UCSD-AML1 (cell line): Measurements from ENCODE around the gene FAM76A.
"Not testable (repeated sequence)": the region's sequence is repeated elsewhere in the genome, so short reads cannot be mapped to it uniquely, and the experiment has no call there.

Source experiments
- DNase-seq: peaks from one replicate; lab custom pipeline; 2025; ENCODE audit not compliant: unreplicated experiment; lab: John Stamatoyannopoulos, UW

Gene FAM76A

DNA sequence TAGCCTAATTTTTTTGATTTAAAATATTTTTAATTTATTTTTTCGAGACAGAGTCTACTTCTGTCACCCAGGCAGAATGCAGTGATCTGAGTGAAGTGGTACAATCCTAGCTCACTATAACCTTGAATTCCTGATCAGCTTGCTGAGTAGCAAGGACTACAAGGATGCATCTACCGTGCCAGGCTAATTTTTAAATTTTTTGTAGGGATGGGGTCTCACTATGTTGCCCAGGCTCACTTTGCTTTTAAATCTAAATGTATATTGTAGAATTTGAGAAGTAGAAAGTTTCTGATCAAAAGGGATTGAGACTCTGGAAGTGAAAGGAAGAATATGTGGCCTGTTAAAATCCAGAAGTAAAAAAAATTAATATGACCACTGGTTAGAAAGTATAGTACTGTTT is 48.9 kb downstream of the FAM76A start:
- DNase-seq = no peak

DNA sequence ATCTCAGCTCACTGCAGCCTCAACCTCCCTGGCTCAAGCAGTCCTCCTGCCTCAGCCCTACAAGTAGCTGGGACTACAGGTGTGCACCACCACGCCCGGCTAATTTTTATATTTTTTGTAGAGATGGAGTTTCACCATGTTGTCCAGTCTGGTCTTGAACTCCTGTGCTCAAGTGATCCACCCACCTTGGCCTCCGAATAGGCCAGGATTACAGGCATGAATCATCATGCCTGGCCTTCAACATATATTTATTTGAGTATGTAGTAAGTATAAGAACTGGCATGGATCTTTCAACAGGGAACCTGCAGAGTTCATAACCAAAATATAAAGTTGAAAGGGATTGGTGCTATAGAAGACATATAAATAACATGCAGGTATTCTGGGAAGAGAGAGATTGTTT is 49.6 kb downstream of the FAM76A start:
- not testable (repeated sequence) for DNase-seq

DNA sequence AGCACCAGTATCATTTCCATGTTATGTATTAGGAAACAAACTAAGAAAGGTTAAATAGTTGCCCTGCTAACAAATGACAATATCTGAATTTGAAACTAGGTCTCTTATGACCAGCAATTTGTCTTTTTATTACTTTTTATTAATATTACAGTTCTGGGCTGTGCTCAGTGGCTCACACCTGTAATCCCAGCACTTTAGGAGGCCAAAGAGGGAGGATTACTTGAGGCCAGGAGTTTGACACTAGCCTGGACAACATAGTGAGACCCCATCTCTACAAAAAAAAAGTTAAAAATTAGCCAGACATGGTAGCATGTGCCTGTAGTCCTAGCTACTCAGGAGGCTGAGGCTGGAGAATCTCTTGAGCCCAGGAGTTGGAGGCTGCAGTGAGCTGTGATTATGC is 50.5 kb downstream of the FAM76A start:
- not testable (repeated sequence) for DNase-seq

DNA sequence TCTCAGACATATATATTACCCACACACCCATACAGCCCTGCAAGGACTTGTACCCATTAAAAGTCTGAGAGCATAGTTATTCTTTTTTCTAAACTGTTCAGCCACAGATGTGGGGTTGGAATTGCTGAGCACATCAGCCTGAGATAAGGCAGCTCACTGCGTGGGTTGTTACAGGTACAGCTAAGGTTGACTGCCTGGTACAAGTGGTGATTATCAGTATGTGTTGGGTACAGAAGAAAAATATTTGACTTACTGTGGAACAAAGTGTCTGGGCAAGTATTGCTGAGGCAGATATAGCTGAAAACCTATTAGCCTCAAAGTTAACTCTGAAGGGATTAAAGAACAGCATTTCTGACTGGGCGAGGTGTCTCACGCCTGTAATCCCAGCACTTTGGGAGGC is 52.3 kb downstream of the FAM76A start:
- DNase-seq = no peak

DNA sequence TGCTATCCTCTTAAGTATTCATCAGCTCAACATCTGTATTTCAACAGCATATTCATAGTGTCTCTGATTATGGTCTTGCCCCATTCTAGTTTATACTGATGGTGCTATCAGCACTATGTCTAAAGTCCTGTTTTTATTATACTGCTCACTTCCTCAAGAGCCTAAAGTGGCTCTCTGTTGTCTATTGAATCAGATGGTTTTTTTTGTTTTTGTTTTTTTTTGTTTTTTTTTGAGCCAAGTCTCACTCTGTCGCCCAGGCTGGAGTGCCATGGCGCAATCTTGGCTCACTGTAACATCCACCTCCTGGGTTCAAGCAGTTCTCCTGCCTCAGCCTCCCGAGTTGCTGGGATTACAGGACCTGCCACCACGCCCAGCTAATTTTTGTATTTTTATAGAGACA is 53.4 kb downstream of the FAM76A start:
- DNase-seq = no peak

DNA sequence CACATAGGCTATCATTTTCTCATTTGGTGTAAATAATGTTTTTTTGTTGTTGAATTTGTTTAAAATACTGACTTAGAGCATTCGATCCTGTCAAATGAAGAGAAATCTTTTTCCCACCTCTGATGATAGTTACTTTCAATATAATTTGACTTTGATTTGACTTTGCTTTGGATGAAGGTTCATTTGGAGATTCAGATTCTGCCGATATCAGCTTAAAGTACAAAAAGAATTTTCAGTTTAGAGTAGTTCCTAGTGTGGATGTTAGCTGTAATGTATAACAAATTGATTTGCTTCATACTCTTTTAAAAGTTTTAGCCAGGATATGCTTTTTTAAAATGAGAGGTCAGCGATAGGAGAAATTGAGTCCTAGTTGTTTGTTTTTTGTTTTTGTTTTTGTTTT is 57.2 kb downstream of the FAM76A start:
- no peak for DNase-seq

DNA sequence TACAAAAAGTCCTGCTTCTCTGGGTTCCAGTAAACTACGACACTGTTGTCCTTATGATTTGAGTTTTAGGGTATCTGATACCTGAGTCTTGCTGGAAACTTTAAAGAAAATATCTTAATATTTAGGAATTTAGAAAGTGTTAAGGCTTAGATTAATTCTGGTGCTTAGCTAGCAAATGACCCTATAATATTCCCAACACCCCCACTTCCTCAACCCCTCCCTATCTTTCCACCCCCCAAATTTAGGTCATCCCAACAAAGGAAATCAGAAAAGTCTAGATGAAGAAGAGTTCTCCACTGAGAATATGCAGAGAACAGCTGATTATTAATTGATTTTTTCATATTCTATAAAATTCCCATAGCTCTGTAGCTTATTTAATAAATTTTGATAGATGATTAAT is 58.9 kb downstream of the FAM76A start:
- no peak for DNase-seq

DNA sequence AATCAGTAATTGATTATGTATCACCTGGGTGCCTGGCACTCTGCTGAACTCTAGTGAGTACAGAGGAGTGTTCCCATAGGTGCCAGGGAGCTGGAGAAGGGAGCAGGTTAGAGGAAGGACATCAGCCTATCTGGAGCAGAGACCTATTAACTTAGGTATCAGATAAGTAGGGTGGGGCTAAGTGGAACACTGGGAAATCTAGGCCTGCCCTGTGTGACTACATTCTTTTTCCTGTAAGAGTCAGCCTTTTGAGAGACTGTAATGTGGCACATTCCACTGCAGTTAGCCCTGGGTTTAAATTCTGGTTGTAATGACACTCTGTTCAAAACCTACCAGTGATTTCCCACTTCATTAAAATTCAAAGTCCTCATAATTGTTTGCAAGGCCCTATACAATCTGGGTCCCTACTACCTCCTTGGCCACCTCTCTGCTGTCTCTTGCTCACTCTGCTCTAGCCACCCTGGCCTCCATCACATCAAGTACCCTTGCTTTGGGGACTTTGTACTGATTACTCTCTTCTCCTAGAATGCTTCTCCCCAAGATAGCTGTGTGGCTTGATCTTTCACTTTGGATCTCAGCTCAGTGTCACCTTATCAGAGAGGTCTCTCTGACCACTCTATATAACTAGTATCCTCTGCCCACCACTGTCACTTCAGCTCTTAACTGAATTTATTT is 60.2 kb downstream of the FAM76A start:
- DNase-seq = no peak

DNA sequence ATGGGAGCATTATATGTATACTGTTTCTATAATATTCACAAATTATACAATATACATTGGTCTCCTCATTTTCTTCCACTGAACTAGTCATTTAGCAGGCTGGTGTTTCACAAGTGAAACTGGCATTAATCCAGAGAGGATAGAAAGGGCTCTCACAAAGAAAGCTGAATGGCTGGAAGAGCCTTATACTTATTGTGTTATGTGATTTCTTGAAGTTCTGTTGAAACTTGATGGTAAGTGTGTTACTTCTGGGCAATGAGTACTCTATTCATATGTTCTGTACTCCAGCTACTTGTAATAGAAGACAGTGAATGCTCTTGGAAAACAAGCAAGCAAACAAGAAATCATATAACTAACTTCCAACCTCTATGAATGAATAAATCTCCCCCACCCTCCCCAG is 62.1 kb downstream of the FAM76A start:
- DNase-seq = no peak

DNA sequence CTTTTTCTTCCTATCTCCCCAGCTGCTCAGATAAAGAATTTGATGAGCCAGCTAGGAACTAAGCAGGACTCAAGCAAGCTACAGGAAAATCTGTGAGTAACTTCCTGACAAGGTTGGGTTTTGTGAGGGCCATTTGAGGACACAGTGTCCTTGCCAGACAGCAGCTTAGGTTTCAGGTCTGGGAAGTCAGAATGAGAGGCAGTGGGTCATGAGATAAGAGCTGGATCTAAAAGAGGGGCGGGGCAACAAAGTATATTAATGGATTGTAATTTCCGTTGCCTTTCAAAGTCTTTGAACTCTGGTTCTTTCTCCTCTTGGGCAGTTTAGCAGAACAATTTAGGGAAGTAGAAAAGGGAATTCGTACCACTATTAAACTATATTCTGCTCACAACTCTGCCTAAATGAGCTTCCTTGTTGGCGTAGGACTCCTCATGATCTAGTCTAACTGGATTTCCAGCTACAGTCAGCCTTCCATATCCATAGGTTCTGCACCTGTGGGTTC is 63.8 kb downstream of the FAM76A start:
- no peak for DNase-seq

DNA sequence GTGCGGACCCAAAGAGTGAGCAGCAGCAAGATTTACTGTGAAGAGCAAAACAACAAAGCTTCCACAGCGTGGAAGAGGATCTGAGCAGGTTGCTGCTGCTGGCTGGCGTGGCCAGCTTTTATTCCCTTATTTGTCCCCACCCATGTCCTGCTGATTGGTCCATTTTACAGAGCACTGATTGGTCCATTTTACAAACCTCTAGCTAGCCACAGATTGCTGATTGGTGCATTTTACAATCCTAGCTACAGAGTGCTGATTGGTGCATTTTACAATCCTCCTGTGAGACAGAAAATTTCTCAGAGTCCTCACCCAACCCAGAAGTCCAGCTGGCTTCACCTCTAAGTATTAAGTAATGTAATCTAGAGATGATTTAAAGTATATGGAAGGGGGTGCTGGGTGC is 64.5 kb downstream of the FAM76A start:
- not testable (repeated sequence) for DNase-seq

DNA sequence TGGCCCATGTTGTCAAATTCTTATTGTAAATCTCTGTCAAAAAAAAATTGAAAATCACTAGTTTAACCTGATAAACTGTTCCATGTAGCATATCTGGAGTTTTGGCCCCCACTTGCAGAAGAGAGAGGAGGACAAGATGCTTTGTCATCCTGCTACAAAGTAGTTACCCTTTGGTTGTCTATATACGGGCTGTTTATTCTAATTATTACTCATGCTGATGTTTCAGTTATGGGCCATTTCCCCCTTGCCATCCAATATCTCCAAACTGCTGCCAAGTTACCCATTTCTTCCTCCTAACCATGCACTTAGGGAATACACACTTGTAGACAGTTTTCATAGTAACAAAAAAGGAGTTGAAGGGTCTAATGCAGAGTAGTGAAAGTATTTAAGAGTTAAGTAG is 69.8 kb downstream of the FAM76A start:
- DNase-seq = no peak

DNA sequence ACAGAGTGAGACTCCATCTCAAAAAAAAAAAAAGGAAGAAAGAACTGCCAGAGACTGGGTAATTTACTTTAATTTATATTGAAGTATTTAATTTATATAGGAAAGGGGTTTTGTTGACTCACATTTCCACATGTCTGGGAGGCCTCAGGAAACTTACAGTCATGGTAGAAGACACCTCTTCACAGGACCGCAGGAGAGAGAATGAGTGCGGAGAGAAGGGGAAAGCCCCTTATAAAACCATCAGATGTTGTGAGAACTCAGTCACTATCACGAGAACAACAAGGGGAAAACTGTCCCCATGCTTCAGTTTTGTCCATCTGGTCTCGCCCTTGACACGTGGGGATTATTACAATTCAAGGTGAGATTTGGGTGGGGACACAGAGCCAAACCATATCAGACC is 79.0 kb downstream of the FAM76A start:
- no peak for DNase-seq

DNA sequence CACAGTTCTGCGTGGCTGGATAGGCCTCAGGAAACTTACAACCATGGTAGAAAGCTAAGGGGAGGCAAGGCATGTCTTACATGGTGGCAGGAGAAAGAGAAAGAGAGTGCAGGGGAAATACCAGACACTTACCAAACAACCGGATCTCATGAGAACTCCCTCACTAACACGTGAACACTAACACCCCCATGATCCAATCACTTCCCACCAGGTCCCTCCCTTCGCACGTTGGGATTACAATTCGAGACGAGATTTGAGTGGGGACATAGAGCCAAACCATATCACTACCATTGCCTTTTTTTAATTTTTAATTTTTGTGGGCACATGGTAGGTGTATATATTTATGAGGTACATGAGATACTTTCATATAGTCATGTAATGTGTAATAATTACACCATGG is 81.0 kb downstream of the FAM76A start:
- no peak for DNase-seq

DNA sequence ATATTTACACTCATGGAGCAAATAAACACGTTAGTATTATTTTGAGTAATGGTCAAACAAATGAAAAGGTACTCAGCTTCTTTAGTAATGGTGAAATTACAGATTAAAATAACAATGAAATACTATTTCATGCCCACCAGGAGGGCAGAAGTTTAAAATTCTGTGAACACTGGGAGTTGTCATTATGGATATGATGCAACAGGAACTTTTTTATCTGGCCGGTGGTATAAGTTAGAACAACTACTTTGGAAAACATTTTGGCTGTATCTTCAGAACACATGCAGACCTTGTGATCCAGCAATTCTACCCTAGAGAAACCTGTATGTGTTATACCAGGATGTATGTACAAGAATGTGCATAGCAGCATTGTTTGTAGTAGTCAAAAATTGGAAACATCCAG is 81.6 kb downstream of the FAM76A start:
- no peak for DNase-seq

DNA sequence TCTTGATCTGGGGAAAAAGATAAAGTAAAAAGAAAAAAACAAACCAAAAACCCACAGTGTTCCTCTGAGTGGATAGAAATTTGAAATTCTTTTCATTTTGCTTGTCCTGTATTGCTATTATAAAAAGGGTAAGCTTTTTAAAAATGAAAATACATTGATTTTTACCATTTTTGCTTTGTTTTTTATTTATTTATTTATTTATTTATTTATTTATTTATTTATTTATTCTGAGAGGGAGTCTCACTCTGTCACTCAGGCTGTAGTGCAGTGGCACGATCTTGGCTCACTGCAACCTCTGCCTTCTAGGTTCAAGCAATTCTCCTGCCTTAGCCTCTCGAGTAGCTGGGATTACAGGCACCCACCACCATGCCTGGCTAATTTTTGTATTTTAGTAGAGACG is 82.4 kb downstream of the FAM76A start:
- DNase-seq = not testable (repeated sequence)

DNA sequence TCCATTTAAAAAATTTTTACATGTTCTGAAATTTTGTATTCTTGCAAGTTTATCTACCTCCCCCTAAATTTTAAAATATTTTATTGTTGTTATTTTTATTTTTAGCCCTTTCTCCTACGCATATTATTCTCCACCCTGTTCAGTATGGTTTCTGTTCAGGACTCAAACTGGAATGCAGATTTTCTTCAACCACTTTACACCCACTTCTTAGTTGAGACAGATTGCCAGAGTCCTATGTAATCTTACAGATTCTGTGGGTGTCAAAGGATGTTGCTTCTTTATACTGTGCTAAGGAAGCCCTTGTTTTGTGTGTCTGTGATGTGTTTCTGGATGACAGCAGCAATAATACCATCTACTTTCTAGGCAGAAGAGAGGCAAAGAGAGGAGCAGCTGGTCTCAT is 84.1 kb downstream of the FAM76A start:
- DNase-seq = no peak

DNA sequence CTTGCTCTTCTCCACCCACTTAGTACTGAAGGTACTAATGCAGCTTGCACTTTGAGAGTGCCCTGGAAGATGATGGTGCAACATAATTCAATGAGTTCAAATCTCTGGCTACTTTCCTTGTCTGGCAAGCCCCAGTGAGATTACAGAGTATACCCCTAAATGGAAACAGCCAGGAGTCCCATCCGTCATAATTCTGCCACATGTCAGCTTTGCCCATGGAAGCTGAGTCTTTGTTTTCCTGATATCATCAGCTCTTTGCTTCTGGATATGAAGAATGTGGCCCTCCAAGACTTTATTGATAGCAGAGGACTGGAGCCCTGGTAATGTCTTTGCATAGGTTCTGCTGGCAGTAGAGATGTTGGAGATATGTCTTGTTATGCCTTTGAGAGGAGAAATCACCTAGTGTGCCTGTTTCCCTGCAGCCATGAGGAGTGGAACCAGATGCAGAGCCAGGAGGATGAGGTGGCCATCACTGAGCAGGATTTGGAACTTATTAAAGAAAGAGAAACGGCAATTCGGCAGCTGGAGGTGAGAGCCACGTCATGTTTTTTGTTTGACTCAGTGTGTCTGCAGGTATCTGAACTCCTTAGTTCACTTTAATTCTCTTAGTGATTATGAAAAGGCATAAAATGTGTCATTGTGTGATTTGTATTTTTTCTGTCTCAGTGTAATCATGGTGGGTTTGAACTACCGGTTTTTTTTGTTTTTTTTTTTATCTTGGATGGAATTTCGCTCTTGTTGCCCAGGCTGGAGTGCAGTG is 86.2 kb downstream of the FAM76A start:
- DNase-seq = no peak
